ENCODE results near the gene SRBD1.

SRBD1 gene

DNA sequence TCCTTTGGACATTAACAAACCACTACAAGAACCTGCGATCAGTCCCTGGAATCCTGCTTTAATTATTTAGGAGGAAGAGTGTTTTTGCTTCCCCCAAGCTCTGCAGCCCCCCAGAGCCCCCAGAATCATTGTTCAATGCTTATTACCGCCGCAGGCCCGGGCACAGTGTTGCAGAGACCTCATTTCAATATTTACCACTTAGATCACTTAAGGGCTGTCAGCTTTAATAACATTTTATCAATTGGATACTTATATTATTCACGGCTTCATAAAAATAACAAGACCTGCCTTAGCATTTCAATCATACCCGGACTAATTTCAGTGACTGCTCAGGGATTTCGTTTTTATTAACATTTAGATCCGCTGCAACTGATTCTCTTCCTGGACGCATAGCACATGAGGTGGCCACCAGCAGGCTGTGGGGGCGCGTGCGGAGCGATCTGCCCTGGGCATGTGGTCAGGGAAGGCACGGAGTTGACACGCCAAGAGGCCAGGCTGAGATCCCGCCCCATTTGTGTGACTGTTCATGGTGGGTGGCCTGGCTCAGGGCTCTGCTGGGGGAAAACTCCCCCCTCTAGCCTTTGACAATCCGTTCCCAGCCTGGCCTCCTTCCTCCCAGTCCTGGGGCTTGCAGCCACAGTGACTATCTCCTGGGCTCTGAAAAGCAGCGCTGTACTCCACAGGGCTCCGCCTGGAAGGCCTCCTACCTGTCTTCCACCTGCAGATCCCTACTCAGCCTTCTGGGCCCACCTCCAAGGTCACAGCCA is 267.6 kb downstream of the SRBD1 start:
- DNase-seq (ENCODE audit: low read depth), result no peak
- H3K4me3 ChIP-seq (ENCODE audit: low read depth, low read length), result no peak overlapping the region
- TF ChIP-seq, protein P1, sequence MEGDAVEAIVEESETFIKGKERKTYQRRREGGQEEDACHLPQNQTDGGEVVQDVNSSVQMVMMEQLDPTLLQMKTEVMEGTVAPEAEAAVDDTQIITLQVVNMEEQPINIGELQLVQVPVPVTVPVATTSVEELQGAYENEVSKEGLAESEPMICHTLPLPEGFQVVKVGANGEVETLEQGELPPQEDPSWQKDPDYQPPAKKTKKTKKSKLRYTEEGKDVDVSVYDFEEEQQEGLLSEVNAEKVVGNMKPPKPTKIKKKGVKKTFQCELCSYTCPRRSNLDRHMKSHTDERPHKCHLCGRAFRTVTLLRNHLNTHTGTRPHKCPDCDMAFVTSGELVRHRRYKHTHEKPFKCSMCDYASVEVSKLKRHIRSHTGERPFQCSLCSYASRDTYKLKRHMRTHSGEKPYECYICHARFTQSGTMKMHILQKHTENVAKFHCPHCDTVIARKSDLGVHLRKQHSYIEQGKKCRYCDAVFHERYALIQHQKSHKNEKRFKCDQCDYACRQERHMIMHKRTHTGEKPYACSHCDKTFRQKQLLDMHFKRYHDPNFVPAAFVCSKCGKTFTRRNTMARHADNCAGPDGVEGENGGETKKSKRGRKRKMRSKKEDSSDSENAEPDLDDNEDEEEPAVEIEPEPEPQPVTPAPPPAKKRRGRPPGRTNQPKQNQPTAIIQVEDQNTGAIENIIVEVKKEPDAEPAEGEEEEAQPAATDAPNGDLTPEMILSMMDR (IDR thresholded peaks at IDR 0.05; ENCODE audit: insufficient read depth, low read depth, low read length, missing control alignments), result no peak

DNA sequence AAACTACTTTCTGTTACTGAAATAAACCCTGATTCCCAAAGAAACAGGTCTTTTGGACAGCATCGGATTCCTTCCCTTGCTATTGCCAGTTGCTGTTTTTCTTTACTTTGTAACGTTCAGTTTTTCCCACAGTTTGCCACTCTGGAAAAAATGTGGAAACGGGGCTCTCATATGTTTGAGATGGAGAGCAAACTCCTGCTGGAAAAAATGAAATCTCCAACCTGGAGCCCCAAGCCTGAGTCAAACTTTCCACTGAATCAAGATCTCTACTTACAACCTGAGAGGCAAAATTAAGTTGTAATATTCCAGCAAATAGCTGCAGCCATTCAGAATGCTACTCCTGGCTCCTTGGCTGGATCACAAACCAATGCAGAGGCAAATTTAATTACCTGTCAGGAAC is 270.7 kb downstream of the SRBD1 start:
- TF ChIP-seq, protein P1 (IDR thresholded peaks at IDR 0.05; ENCODE audit: insufficient read depth, low read depth, low read length, missing control alignments), result no peak
- no peak overlapping the region for H3K4me3 ChIP-seq (ENCODE audit: low read depth, low read length)
- DNase-seq (ENCODE audit: low read depth), result no peak

- no peak overlapping the region for H3K4me3 ChIP-seq (ENCODE audit: low read depth, low read length)
- no peak for DNase-seq (ENCODE audit: low read depth)
- TF ChIP-seq, protein P1 (IDR thresholded peaks at IDR 0.05; ENCODE audit: insufficient read depth, low read depth, low read length, missing control alignments), result no peak
Observed at GRCh38 chr2:45339253-45339652, 271.8 kb downstream of the SRBD1 start.

Measured in GM12865 (cell line).